Stimulated activated CD4-positive, alpha-beta T cell treated with anti-CD3 and anti-CD28 coated beads, Interleukin-4, amount 100 ng/mL, for 48 hours (primary cell): ENCODE data around the gene BCL2A1.
"Not testable (repeated sequence)": the region's sequence is repeated elsewhere in the genome, so short reads cannot be mapped to it uniquely, and the experiment has no call there.

Source experiments
- DNase-seq, 2 donors: peaks; one replicate each; pipeline ENCODE4 v3.0.0-alpha.2; 2020; ENCODE audit warnings: low read depth in 2 of 2

BCL2A1 gene

DNA sequence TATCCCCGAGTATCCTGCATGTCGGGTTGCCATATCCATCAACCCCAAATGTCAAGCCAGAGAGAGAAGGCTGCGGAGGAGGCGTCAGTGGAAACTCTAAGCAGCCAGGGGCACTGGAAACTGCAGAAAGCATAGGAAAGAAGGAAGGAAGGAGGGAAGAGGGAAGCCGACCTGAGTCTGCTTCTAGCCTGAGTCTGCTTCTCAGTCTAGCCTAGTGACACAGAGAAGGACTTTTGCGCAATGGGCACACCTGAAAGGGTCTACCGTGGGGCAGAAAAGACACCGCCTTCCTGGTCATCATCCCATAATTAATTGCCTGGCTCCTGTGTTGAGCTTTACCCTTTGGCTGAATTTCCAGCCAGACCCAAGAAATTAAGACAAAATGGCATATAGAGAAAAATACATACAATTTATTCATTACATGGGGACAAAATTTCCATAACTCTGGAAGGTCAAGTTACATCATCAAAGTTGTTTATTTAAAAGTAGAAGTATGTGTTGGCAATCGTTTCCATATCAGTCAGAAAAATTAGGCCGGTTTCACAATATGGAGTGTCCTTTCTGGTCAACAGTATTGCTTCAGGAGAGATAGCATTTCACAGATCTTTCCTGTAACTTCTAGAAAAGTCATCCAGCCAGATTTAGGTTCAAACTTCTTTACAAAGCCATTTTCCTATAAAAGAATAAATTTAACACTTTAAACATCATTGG, 10.3 kb downstream of the BCL2A1 start:
- no peak for DNase-seq

DNA sequence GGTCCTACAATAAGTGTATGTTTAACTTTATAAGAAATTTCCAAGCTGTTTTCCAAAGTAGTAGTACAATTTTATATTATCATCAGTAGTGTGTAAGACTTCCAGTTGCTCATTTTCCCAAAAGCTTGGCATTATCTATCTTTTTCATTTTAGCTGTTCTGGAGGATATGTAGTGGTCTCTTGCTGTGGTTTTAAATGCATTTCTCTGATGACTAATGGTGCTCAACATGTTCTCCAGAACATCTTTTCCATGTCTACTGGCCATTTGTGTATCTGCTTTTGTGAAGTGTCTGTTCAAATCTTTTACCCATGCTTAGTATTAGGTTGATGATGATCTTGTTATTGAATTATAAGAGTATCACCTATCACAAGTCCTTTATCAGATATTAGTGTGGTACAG, 13.3 kb downstream of the BCL2A1 start:
- no peak for DNase-seq

DNA sequence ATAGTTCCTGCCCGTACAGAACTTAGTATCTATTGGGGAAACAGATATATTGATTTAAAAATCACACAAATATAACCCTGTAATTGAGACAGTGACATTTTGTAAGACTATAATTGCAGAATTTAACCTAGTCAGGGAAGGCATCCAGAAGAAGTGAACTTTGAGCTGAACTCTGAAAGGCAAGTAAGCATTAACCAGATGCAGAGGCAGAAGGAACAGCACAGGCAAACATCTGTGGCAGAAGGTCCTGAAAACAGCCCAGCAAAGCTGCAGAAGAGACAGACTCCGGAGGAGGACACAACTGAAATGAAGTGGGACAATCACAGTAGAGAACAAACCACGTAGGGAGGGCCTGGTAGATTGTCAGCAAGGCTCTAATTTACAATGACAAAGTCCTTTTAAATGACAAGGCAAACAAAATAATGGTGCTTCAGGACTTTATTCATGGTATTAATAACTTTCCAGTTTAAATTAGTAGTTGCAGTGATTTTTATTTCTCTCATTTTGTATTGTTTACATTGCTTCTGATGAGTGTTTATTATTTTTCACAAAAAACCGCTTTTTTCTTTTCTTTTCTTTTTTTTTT, 14.5 kb downstream of the BCL2A1 start:
- no peak for DNase-seq

GRCh38 chr15:79954661-79955060, 16.3 kb downstream of the BCL2A1 start:
- no peak for DNase-seq

DNA sequence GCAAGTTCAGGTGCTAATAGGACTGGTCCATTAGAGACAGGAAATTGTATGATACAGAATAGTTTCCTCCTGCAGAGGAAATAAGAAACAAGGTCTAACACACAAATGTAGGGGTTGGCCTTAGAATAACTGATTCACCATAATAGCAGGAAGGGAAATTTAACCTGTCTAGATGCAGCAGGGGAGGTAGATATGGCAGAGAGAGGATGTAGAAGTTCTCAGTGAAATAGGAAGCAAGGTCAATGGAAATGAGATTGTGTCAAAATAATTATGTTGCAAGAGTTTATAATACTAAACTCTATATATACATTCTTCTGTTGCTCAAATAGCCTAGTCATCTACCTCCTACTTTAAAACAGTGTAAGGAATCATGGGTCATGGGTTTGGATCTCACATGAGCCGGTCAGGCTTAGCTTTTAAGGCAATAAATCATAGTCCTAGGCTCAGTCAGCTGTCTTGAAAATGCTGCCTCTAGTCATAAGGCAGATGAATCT, 17.0 kb downstream of the BCL2A1 start:
- no peak for DNase-seq

- DNase-seq = no peak
These were observed 18.7 kb downstream of the BCL2A1 start for GRCh38 chr15:79952329-79952728.

GRCh38 chr15:79950247-79950646, 20.7 kb downstream of the BCL2A1 start:
- no peak for DNase-seq

DNA sequence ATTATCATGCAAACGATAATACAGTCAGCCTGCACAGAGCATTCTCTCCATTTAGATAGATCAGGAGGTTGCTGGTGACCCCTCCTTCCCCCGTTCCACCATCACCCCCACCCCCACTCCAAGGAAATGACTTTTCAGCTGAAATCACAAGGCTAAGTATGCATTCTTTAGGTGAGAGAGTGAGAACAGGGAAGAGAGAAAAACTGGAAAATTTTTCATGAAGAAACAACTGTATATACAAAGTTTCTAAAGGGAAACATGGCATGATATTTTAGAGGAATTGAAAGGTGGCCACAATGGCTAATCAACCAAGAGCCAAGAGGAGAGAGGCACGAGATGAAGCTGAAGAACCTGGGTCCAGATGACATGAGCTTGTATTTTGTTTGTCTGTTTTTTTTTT, 22.2 kb downstream of the BCL2A1 start:
- no peak for DNase-seq

GRCh38 chr15:79948095-79948695, 22.8 kb downstream of the BCL2A1 start:
- no peak for DNase-seq

DNA sequence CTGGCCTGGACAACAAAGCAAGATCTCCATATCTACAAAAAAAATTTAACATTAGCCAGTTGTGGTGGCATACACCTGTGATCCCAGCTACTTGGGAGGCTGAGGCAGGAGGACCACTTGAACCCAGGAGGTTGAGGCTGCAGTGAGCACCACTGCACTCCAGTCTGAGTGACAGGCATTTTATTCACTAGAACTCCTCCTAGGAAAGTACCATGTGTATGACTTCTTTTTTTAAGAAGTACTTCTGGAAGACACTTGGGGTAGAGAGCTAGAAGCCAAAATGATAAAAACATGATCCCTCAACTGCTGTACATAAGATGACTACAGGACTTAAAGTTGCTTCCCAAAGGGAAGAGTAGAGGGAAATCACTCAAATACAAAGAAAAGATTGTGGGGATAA, 24.0 kb downstream of the BCL2A1 start:
- no peak for DNase-seq

DNA sequence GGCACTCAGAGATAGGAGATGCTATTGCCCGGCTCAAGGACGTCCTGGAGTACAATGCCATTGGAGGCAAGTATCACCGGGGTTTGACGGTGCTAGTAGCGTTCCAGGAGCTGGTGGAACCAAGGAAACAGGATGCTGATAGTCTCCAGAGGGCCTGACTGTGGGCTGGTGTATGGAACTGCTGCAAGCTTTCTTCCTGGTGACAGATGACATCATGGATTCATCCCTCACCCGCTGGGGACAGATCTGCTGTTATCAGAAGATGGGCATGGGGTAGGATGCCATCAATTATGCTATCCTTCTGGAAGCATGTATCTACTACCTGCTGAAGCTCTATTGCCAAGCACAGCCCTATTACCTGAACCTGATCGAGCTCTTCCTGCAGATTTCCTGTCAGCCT, 26.4 kb downstream of the BCL2A1 start:
- no peak for DNase-seq

DNA sequence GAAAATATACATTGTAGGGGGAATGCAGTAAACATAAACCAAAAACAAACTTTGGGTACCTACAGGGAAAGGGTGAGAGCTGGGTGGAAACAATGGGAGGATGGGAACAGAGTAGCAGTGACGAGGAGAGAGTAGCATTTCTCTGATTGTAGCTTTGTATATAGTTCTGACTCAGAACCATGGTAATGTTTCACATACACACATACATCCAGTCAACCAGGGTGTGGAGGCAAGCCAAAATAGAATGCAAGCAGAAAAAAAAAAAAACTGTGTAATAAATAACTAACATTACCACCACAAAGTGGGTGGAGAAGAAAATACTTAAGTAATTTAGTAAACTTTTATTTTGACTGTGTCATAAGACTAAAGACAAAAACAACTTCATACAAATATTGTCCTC, 27.2 kb downstream of the BCL2A1 start:
- no peak for DNase-seq

DNA sequence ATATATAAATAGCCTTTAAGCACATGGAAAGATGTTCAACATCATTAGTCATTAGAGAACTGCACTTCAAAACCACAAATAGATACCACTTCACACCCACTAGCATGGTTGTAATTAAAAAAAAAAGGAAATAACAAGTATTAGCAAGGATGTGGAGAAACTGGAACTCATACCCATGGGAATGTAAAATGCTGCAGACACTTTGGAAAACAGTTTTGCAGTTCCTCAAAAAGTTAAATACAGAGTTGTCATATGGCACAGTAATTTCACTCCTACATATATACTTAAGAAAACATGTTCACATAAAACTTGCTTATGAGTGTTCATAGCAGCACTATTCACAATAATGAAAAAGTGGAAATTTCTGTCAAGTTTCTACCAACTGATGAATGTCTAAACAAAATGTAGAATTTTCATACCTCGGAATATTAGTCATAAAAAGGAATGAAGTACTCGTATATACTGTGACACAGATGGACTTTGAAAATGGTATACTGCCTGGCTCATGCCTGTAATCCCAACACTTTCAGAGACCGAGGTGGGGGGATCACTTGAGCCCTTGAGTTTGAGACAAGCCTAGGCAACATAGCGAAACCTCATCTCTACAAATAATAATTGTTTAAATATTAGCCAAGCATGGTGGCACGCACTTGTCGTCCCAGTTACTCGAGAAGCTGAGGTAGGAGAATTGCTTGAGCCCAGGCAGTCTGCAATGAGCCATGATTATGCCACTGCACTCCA, 28.1 kb downstream of the BCL2A1 start:
- no peak for DNase-seq

DNA sequence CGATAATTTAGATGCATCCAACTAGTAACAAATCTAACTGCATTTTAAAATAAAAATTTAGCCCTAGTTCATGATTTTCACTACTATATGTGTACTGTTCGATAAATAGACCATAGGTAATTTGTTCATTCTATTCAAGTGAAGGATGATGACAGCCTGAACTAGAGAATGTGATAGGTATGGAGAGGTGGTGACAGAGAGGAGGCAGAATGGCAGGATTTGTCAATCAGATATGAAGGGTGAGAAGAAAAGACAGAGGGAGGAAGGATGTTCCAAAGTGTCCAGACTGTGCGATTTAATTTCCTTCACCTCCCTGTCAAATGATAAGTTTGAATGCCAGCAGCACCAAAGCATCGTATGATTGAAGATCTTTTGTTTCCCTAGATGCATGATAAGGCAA, 31.6 kb downstream of the BCL2A1 start:
- no peak for DNase-seq

GRCh38 chr15:79938143-79938542, 32.9 kb downstream of the BCL2A1 start:
- no peak for DNase-seq

DNA sequence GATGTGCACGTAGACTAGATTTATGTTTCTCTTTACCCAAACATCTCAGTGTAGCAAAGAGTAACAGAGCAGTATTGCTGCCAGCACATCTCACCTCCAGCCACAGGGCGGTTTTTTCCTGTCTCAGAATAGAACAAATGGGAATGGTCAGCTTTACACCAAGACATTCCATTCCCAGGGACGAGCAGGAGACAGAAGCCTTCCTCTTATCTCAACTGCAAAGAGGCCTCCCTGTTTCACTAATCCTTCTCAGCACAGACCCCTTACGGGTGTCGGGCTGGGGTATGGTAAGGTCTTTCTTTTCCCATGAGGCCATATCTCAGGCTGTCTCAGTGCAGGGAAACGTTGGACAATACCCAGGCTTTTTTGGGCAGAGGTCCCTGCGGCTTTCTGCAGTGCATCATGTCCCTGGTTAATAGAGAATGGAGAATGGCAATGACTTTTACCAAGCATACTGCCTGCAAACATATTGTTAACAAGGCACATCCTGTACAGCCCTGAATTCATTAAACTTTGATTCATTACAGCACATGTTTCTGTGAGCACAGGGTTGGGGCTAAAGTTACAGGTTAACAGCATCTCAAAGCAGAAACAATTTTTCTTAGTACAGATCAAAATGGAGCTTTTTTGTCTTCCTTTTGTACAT, 35.3 kb downstream of the BCL2A1 start:
- DNase-seq = not testable (repeated sequence)

GRCh38 chr15:79933231-79933630, 37.8 kb downstream of the BCL2A1 start:
- no peak for DNase-seq

DNA sequence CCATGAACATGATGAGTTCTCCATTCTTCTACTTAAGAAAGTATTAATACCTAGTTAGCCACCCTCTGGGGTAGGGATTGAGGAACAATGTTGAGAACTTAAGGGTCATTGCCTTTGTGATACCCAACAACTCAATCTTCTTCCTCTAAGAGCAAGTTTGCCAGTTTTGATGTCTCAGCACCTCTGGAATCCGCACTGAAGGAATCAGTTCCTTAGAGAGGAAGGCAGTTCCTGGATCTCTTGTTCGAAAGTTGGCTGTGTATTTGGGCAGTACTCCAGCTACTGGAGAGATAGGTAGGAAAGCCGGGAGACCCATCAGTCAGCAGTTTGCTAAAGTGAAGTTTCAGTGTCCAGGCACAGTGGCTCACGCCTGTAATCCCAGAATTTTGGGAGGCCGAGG, 38.5 kb downstream of the BCL2A1 start:
- DNase-seq = no peak

DNA sequence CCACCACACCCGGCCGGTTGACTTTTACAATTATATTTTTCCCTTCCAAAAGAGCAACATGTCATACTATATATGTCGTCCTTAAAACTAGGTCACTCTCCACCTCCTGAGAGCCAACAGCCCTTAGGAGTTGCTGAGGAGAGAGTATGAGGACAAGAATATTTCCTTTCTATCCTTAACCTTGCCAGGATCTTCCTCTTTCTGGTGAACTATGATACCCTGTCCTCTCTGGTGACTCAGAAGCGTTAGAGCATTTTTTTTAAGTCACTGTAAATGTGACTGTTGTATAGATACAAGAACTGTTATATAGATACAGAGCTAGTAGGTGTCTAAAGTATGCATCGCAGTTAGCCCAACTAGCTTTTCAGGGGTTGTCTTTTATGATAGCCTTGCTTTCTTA, 40.5 kb downstream of the BCL2A1 start:
- no peak for DNase-seq

DNA sequence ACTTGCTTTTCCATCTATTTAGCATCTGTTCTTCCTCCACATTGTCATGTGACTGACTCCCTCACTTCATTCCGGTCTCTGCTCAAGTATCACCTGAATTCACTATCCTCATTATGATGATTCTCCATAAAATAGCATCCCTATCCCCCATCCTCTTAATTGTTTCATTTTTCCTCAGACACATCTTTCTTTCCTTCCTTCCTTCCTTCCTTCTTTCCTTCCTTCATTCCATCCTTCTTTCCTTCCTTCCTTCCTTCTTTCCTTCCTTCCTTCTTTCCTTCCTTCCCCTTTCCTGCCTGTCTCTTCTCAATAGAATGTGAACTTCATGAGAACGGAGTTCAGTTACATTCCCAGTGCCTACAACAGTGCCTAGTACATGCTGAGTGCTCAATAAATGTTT, 41.6 kb downstream of the BCL2A1 start:
- DNase-seq = no peak

- not testable (repeated sequence) for DNase-seq
These were observed 44.9 kb downstream of the BCL2A1 start for GRCh38 chr15:79926116-79926515.

DNA sequence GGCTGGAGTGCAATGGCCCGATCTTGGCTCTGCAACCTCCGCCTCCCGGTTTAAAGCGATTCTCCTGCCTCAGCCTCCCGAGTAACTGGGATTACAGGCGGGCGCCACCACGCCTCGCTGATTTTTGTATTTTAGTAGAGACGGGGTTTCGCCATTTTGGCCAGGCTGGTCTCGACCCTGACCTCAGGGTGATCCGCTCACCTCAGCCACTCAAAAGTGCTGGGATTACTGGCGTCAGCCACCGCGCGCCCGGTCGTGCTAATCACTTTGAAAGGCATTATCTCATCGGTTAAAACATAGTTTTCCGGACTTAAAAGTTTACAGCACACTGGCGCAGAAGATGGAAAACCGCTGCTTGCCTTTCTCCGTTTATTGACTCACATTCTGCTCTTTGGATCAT, 46.6 kb downstream of the BCL2A1 start:
- DNase-seq = no peak
